PC-3 (cell line): ENCODE data around the gene RBBP5. TPM values are rescaled to one million over a fixed set of nuclear protein-coding genes. Genes with fewer than 3 reads are reported as not detected.

Source experiments
- ATAC-seq: fragments of 200-7000 bp; cut with Tn5 transposase; 2 replicates; pipeline ENCODE4 v1.9.1; 2020; ENCODE audit warnings: mild to moderate bottlenecking, moderate library complexity
- BruUV-seq: library from RNA; stranded (reverse); fragments of 400-500 nt; replicated peaks from 2 replicates; lab custom pipeline; 2021; lab: Mats Ljungman, UMichigan
- CTCF ChIA-PET: fragments of 300-600 bp; sonication (Branson Sonifier 250); formaldehyde crosslinking; loops from one replicate; lab custom pipeline; 2022; ENCODE audit warnings: antibody characterized with exemption; lab: Charles Lee
- POLR2A ChIA-PET: fragments of 300-600 bp; sonication (Branson Sonifier 250); formaldehyde crosslinking; loops from one replicate; lab custom pipeline; 2022; ENCODE audit warnings: antibody characterized with exemption; ENCODE audit not compliant: unreplicated experiment; lab: Charles Lee
- DNase-seq: peaks from one replicate; pipeline ENCODE4 v3.0.0-alpha.2; 2015
- H2AFZ ChIP-seq: fragments of 300-600 bp; sonication (generic); 2 replicates; pipeline ENCODE4 v1.6.0; 2016; ENCODE audit warnings: antibody characterized with exemption, low read length
- H3F3A ChIP-seq: fragments of 300-600 bp; sonication (generic); one replicate; pipeline ENCODE4 v1.6.0; 2017; ENCODE audit warnings: antibody characterized with exemption, low read length, control low read depth, mild to moderate bottlenecking; ENCODE audit not compliant: unreplicated experiment
- H3K27ac ChIP-seq: fragments of 300-600 bp; sonication (generic); 2 replicates; pipeline ENCODE4 v1.5.1; 2016; ENCODE audit warnings: mild to moderate bottlenecking, low read length
- H3K27me3 ChIP-seq: fragments of 300-600 bp; sonication (generic); 2 replicates; pipeline ENCODE4 v1.6.1; 2016; ENCODE audit warnings: low read length, mixed read lengths
- H3K36me3 ChIP-seq: fragments of 300-600 bp; sonication (generic); 2 replicates; pipeline ENCODE4 v1.6.1; 2016; ENCODE audit warnings: low read depth, mixed run types, low read length, mixed read lengths
- H3K4me1 ChIP-seq: fragments of 300-600 bp; sonication (generic); 2 replicates; pipeline ENCODE4 v1.5.1; 2016; ENCODE audit warnings: low read length; ENCODE audit not compliant: insufficient read depth
- H3K4me2 ChIP-seq: fragments of 300-600 bp; sonication (generic); 2 replicates; pipeline ENCODE4 v1.6.0; 2016; ENCODE audit warnings: low read length
- H3K4me3 ChIP-seq: fragments of 300-600 bp; sonication (generic); 2 replicates; pipeline ENCODE4 v1.5.1; 2016; ENCODE audit warnings: mild to moderate bottlenecking, low read length, mixed read lengths
- H3K79me2 ChIP-seq: fragments of 300-600 bp; sonication (generic); 2 replicates; pipeline ENCODE4 v1.6.1; 2017; ENCODE audit warnings: low read length, mixed read lengths
- H3K9ac ChIP-seq: fragments of 300-600 bp; sonication (generic); 2 replicates; pipeline ENCODE4 v1.6.0; 2016; ENCODE audit warnings: mild to moderate bottlenecking, low read length
- H3K9me2 ChIP-seq: fragments of 300-600 bp; sonication (generic); replicated peaks from 2 replicates; pipeline ENCODE4 v1.6.1; 2016; ENCODE audit warnings: mixed run types, low read length, mixed read lengths
- H3K9me3 ChIP-seq: fragments of 300-600 bp; sonication (generic); 2 replicates; pipeline ENCODE4 v1.6.1; 2016; ENCODE audit warnings: low read length, mixed read lengths
- H4K20me1 ChIP-seq: fragments of 300-600 bp; sonication (generic); 2 replicates; pipeline ENCODE4 v1.6.1; 2016; ENCODE audit warnings: low read length, mixed read lengths
- EZH2 ChIP-seq: fragments of 300-600 bp; sonication (generic); IDR thresholded peaks from one replicate; pipeline ENCODE4 v1.6.1; 2017; ENCODE audit warnings: antibody characterized with exemption, mild to moderate bottlenecking, low read length; ENCODE audit not compliant: unreplicated experiment
- EZH2phosphoT487 ChIP-seq: fragments of 300-600 bp; sonication (generic); IDR thresholded peaks from 2 replicates; pipeline ENCODE4 v1.6.1; 2018; ENCODE audit warnings: mild to moderate bottlenecking, antibody characterized with exemption, low read length, borderline replicate concordance
- intact Hi-C: fragments of 100-400 bp; cut with micrococcal nuclease; formaldehyde crosslinking; loops from 2 replicates; pipeline ENCODE4 v1.9.0; 2023
- total RNA-seq: library from RNA; depleted of rRNA; stranded (reverse); fragments of >200 nt; gene quantifications from 2 replicates; pipeline ENCODE4 v1.2.3, GENCODE V29; 2014
- TF ChIP-seq, protein P1 (sequence below): fragments of 300-600 bp; sonication (generic); conservative IDR thresholded peaks from 2 replicates; pipeline ENCODE4 v1.5.1; 2017; ENCODE audit warnings: antibody characterized with exemption, low read depth, mild to moderate bottlenecking, low read length

The RBBP5 gene
- total RNA-seq, 1 experiment from 2014 or later: 41.7 TPM

DNA sequence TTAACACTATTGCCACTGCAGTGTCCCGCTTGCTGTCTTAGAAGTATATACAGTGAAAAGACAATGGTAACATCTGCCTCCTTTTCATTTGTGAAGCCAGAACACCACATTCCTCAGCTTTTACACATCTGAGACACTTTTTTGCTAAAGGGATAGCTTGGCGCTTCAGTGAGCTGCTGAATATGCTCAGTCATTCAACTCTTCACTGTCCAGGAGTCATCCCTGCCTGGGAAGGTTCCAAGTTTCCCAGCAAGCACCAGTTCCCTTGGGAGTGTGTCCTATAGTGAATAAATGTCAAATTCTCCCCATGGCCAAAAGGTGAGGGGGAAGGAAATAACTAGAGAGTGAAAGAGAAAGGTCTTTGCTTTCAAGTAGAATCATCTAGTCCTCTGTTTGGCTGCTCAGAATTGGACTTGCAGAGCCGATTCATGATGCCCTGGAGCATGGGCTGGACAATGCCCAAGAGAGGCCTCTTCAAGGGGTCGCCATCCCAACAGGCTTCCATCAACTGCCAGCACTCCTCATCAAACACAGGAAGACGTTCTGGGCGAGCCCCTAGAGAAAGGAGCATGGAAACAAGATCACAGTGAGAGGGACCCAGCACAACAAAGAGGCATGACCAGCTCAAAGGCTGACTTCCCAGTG is 25.5 kb upstream of the RBBP5 start:
- ATAC-seq (no peak), DNase-seq (peak; percentile 21)
- Histone ChIP-seq H3K4me2 (no peak overlapping the region), H3K79me2 (no peaks in the 10 kb centered on the region), H3K9ac (no peak overlapping the region), H3K27me3 (no peaks in the 10 kb centered on the region), H3K36me3 (peaks cover 12% of the 10 kb centered on the region), H3K9me2 (no peaks in the 10 kb centered on the region), H3K27ac (no peak overlapping the region), H4K20me1 (no peaks in the 10 kb centered on the region), H3K9me3 (no peaks in the 10 kb centered on the region), H3K4me3 (no peak overlapping the region), H3K4me1 (peaks cover 28% of the 10 kb centered on the region), H3F3A (no peaks in the 10 kb centered on the region), H2AFZ (no peak overlapping the region)
- CTCF ChIA-PET: interaction anchor here (0.7 kb wide), 1 partner anchor 28 kb away, joined by 6 read pairs; no protein-coding TSS in a partner anchor
- TF ChIP-seq, protein P1, sequence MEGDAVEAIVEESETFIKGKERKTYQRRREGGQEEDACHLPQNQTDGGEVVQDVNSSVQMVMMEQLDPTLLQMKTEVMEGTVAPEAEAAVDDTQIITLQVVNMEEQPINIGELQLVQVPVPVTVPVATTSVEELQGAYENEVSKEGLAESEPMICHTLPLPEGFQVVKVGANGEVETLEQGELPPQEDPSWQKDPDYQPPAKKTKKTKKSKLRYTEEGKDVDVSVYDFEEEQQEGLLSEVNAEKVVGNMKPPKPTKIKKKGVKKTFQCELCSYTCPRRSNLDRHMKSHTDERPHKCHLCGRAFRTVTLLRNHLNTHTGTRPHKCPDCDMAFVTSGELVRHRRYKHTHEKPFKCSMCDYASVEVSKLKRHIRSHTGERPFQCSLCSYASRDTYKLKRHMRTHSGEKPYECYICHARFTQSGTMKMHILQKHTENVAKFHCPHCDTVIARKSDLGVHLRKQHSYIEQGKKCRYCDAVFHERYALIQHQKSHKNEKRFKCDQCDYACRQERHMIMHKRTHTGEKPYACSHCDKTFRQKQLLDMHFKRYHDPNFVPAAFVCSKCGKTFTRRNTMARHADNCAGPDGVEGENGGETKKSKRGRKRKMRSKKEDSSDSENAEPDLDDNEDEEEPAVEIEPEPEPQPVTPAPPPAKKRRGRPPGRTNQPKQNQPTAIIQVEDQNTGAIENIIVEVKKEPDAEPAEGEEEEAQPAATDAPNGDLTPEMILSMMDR: no peak
- TF ChIP-seq EZH2phosphoT487 (no peak), EZH2 (no peak)
- BruUV-seq: no TSS peak
- intact Hi-C loops: loop anchor here (10.0 kb wide), 1 partner anchor 153 kb away; no protein-coding TSS in a partner anchor
- POLR2A ChIA-PET: no interaction called here

DNA sequence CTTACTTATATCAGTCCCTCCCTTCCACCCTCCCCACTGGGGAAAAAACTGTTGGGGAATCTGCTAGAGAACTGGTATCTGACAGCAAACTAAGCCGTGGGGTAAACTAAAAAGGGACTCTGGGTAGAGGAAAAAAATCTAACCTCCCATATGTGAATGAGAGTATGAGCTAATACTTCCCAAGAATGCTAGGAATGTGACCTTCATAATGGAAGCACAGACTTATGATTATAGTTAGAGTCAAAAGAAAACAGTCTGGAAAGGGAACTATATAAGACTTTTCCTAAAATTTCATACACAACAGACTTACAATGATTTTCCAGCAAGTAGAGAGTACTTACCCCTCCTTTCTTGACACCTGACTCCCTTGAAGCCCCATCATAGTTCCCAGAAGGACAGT is 23.0 kb upstream of the RBBP5 start:
- Histone ChIP-seq H3K9ac (no peak overlapping the region), H3K4me2 (no peak overlapping the region), H3K4me1 (peaks cover 10% of the 10 kb centered on the region), H3K27ac (no peak overlapping the region), H4K20me1 (no peaks in the 10 kb centered on the region), H3K79me2 (no peaks in the 10 kb centered on the region), H2AFZ (no peak overlapping the region), H3K4me3 (no peak overlapping the region), H3F3A (no peaks in the 10 kb centered on the region), H3K9me2 (no peaks in the 10 kb centered on the region), H3K36me3 (peaks cover 12% of the 10 kb centered on the region), H3K27me3 (no peaks in the 10 kb centered on the region), H3K9me3 (no peaks in the 10 kb centered on the region)
- ChIA-PET CTCF (no interaction called here), POLR2A (no interaction called here)
- intact Hi-C loops: loop anchor here (5.0 to 10.0 kb wide), 2 partner anchors 113 to 150 kb away; no protein-coding TSS in a partner anchor
- peak; percentile 19 for DNase-seq
- TF ChIP-seq, protein P1: no peak
- TF ChIP-seq EZH2phosphoT487 (no peak), EZH2 (no peak)
- no peak for ATAC-seq
- no TSS peak for BruUV-seq

DNA sequence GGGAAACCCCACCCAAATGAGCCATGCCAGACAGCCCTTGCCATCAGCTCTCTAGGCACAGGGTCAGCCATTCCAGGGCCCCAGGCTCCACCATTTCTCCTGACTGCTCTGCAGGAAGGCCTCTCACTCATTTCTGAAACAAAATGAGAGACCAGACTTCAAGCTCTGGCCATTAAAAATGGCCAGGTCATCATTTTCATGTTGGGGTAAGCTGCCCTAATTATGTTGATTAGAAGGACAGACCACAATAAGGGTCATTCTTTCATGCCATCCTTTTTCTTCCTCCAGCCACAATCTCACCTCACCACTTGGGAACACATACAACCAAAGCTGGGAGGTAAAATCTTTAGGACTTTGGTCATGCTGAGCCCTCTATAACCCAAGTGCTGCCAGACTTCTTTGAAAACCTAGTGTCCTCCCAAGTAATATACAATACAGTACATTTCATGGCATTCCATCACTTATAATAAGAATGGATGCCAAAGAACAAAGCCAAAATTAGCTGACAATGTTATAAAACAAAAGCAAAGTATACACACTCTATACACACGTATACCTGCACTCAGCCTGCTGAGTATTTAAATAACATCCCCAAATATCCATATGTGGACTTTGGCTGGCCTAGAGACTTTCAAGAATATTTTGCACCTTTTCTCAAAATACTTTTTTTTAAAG is 22.4 kb upstream of the RBBP5 start:
- ChIA-PET CTCF (no interaction called here), POLR2A (no interaction called here)
- DNase-seq (no peak), ATAC-seq (no peak)
- no peaks in the 10 kb centered on the region for H4K20me1 ChIP-seq
- no peak overlapping the region for H3K9ac ChIP-seq
- no peaks in the 10 kb centered on the region for H3K9me3 ChIP-seq
- no peak overlapping the region for H3K27ac ChIP-seq
- TF ChIP-seq EZH2 (no peak), EZH2phosphoT487 (no peak)
- TF ChIP-seq, protein P1: no peak
- H3F3A ChIP-seq: no peaks in the 10 kb centered on the region
- H3K79me2 ChIP-seq: no peaks in the 10 kb centered on the region
- intact Hi-C loops: loop anchor here (5.0 to 10.0 kb wide), 2 partner anchors 113 to 149 kb away; no protein-coding TSS in a partner anchor
- H3K4me2 ChIP-seq: no peak overlapping the region
- peaks cover 9% of the 10 kb centered on the region for H3K36me3 ChIP-seq
- no peak overlapping the region for H2AFZ ChIP-seq
- peaks cover 10% of the 10 kb centered on the region for H3K4me1 ChIP-seq
- no peaks in the 10 kb centered on the region for H3K9me2 ChIP-seq
- TSS peak; percentile 14 for BruUV-seq
- no peaks in the 10 kb centered on the region for H3K27me3 ChIP-seq
- no peak overlapping the region for H3K4me3 ChIP-seq
